Spleen (tissue), 7 donors: ENCODE measurements around the gene KRTAP3-1.

Source experiments
- POLR2A ChIP-seq, 3 donors: fragments of 450-650 bp; IDR thresholded peaks; one replicate each; pipeline ENCODE4 v1.5.1; 2017; ENCODE audit warnings: antibody characterized with exemption in 3 of 3, mild to moderate bottlenecking in 1 of 3
- POLR2AphosphoS5 ChIP-seq, 3 donors: sonication (generic); formaldehyde crosslinking; IDR thresholded peaks; one replicate each; pipeline ENCODE4 v1.5.1; 2017; ENCODE audit warnings: antibody characterized with exemption in 3 of 3
- TF ChIP-seq, protein P1 (sequence below), 11 experiments: fragments of 200-600 bp in 7 of 11; fragments of 450-650 bp in 4 of 11; sonication (generic) in 4 of 11; IDR thresholded peaks in 8 of 11; conservative IDR thresholded peaks in 3 of 11; 1 replicate in 7 of 11; 2 replicates in 4 of 11; pipeline versions ENCODE4 v1.4.0 to v1.8.0; 2016 to 2021; ENCODE audit warnings: antibody characterized with exemption in 11 of 11, inconsistent platforms in 4 of 11, mild to moderate bottlenecking in 1 of 11
- donor health status: DM: no; HTN: no; CAD: no; lungs with moderate emphysema.
- donor health status: DM: no; HTN: no; CAD: no.
- donor health status: DM: no; HTN: no; CAD: no.

DNA sequence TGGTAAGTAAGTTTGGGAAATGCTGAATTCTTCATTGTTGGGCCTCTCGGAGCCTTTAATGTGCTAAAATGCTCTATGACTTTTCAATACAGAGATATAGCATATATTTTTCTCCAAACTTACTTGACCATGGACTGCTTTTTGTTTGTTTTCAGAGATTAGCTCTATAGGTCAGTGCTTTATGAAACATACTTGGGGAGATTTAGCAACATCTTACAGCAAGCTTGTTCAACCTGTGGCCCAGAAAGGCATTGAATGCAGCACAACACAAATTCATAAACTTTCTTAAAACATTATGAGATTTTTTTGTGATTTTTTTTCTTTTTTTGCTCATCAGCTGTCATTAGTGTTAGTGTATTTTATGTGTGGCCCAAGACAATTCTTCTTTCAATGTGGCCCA is 1.0 kb upstream of the KRTAP3-1 start:
- TF ChIP-seq, protein P1, sequence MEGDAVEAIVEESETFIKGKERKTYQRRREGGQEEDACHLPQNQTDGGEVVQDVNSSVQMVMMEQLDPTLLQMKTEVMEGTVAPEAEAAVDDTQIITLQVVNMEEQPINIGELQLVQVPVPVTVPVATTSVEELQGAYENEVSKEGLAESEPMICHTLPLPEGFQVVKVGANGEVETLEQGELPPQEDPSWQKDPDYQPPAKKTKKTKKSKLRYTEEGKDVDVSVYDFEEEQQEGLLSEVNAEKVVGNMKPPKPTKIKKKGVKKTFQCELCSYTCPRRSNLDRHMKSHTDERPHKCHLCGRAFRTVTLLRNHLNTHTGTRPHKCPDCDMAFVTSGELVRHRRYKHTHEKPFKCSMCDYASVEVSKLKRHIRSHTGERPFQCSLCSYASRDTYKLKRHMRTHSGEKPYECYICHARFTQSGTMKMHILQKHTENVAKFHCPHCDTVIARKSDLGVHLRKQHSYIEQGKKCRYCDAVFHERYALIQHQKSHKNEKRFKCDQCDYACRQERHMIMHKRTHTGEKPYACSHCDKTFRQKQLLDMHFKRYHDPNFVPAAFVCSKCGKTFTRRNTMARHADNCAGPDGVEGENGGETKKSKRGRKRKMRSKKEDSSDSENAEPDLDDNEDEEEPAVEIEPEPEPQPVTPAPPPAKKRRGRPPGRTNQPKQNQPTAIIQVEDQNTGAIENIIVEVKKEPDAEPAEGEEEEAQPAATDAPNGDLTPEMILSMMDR (IDR thresholded peaks at IDR 0.05 in 8 of 11, conservative IDR thresholded peaks at IDR 0.05 in 3 of 11): no peak
- TF ChIP-seq POLR2A (IDR thresholded peaks at IDR 0.05) (no peak), POLR2AphosphoS5 (IDR thresholded peaks at IDR 0.05) (no peak)
